Karpas-422 (cell line): Measurements from ENCODE around the gene ZNF492. TPM values are rescaled to one million over a fixed set of nuclear protein-coding genes. Genes with fewer than 3 reads are reported as not detected.
"Not testable (repeated sequence)": the region's sequence is repeated elsewhere in the genome, so short reads cannot be mapped to it uniquely, and the experiment has no call there.

ENCODE experiments used
- DNase-seq: peaks from one replicate; pipeline ENCODE4 v3.0.0-alpha.2; 2015
- H2AFZ ChIP-seq: fragments of 200-600 bp; sonication (generic); 2 replicates; pipeline ENCODE4 v1.6.1; 2014; ENCODE audit warnings: antibody characterized with exemption, low read length, mixed read lengths
- H3K27ac ChIP-seq: fragments of 200-600 bp; sonication (generic); 2 replicates; pipeline ENCODE4 v1.5.1; 2014; ENCODE audit warnings: mild to moderate bottlenecking, low read length, moderate library complexity
- H3K27me3 ChIP-seq: fragments of 200-600 bp; sonication (generic); 2 replicates; pipeline ENCODE4 v1.6.1; 2014; ENCODE audit warnings: low read length, mixed read lengths
- H3K36me3 ChIP-seq: fragments of 200-600 bp; sonication (generic); 2 replicates; pipeline ENCODE4 v1.6.1; 2014; ENCODE audit warnings: low read length, mixed read lengths; ENCODE audit not compliant: insufficient read depth
- H3K4me1 ChIP-seq: fragments of 200-600 bp; sonication (generic); 2 replicates; pipeline ENCODE4 v1.6.1; 2014; ENCODE audit warnings: mild to moderate bottlenecking, low read length, mixed read lengths
- H3K4me2 ChIP-seq: fragments of 200-600 bp; sonication (generic); 2 replicates; pipeline ENCODE4 v1.6.1; 2014; ENCODE audit warnings: low read length, low read depth, mild to moderate bottlenecking; ENCODE audit not compliant: poor library complexity, severe bottlenecking
- H3K4me3 ChIP-seq: fragments of 200-600 bp; sonication (generic); 2 replicates; pipeline ENCODE4 v1.5.1; 2014; ENCODE audit warnings: mild to moderate bottlenecking, antibody characterized with exemption, low read length, mixed read lengths
- H3K79me2 ChIP-seq: fragments of 200-600 bp; sonication (generic); 2 replicates; pipeline ENCODE4 v1.6.1; 2014; ENCODE audit warnings: mild to moderate bottlenecking, low read length, mixed read lengths
- H3K9ac ChIP-seq: fragments of 200-600 bp; sonication (generic); 2 replicates; pipeline ENCODE4 v1.6.0; 2014; ENCODE audit warnings: low read length
- H3K9me2 ChIP-seq: fragments of 200-600 bp; sonication (generic), shearing (Covaris generic); replicated peaks from 2 replicates; pipeline ENCODE4 v1.6.0; 2014; ENCODE audit warnings: mild to moderate bottlenecking, low read length, moderate library complexity; ENCODE audit not compliant: insufficient read depth
- H3K9me3 ChIP-seq: fragments of 300-700, 200-600 bp; sonication (generic); 2 replicates; pipeline ENCODE4 v1.6.1; 2014; ENCODE audit warnings: low read length, mixed read lengths
- H4K20me1 ChIP-seq: fragments of 200-600 bp; sonication (generic); 2 replicates; pipeline ENCODE4 v1.6.1; 2014; ENCODE audit warnings: mild to moderate bottlenecking, antibody characterized with exemption, low read length, low read depth; ENCODE audit not compliant: insufficient read depth
- total RNA-seq: library from RNA; depleted of rRNA; stranded (reverse); fragments of >200 nt; shearing (Covaris generic); gene quantifications from 2 replicates; pipeline ENCODE4 v1.2.3, GENCODE V29; 2014; ENCODE audit warnings: low replicate concordance; rRNA removed

The ZNF492 gene
- total RNA-seq, result not detected in 2 replicates

DNA sequence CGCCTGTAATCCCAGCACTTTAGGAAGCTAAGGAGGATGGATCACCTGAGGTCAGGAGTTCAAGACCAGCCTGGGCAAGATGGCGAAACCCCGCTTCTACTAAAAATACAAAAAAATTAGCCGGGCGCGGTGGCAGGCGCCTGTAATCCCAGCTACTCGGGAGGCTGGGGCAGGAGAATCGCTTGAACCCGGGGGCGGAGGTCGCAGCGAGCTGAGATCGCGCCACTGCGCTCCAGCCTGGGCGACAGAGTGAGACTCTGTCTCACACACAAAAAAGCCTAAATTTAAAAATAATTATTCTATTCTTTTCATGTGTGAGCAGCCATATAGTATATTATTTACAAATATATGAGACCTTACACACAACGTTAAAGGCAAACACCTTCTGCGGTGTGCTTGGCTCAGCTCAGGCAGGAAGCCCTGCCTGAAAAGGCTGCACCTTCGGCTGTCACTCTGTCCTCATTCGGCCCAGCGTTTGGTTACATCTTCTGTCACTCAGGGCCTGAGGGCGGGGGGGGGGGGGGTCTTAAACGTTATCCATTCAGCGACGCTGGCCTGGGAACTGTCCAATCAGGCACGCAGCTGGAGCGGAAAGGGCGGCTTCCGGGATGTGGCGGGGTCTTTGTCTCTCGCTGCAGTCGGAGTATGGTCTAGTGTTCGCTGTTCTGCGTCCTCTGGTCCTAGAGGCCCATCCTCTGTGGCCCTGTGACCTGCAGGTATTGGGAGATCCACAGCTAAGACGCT is at the start of gene ZNF492:
Gene ZNF492, plus strand, starts transcription at position 619 of the 744 bp plus-strand sequence. CDS start 19,076 bp downstream, outside the sequence.
- not testable (repeated sequence) for H3K9ac ChIP-seq, H3K4me1 ChIP-seq, H3K27ac ChIP-seq

DNA sequence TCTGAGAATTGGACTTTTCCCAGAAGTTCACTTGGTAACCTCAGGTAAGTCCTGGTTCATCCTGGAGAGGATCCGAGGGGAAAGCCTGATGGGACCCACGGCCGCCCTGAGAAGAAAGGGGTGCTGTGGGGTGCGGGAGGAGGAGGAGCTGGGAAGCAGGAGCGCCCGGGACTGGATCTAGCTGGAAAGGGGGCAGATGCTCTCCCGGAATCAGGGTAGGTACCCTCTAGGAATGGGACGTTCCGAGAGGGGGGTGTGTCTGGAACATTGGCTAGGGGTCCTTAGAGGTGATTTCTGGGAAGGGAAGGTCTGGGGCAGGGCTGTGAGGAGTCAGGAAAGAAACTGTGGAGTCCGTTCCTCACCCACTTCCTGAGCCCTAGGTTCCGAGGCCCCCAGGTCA is 38.7 kb upstream of the ZNF492 start:
- H3K36me3 ChIP-seq, result no peaks in the 10 kb centered on the region
- H3K79me2 ChIP-seq, result no peaks in the 10 kb centered on the region
- no peak overlapping the region for H3K9ac ChIP-seq
- no peak for DNase-seq
- no peaks in the 10 kb centered on the region for H3K27me3 ChIP-seq
- no peak overlapping the region for H3K4me3 ChIP-seq
- H3K27ac ChIP-seq, result no peak overlapping the region
- H4K20me1 ChIP-seq, result no peaks in the 10 kb centered on the region
- no peak overlapping the region for H3K4me2 ChIP-seq
- H2AFZ ChIP-seq, result no peak overlapping the region
- H3K9me2 ChIP-seq, result no peaks in the 10 kb centered on the region
- no peaks in the 10 kb centered on the region for H3K4me1 ChIP-seq
- peaks cover 27% of the 10 kb centered on the region for H3K9me3 ChIP-seq

More for the DNA sequence above, at the start of gene ZNF492:
- H3K79me2 ChIP-seq, H3K4me3 ChIP-seq, H3K9me3 ChIP-seq, H3K4me2 ChIP-seq, H3K36me3 ChIP-seq, H4K20me1 ChIP-seq, DNase-seq, H2AFZ ChIP-seq, H3K9me2 ChIP-seq, H3K27me3 ChIP-seq: not testable (repeated sequence)

DNA sequence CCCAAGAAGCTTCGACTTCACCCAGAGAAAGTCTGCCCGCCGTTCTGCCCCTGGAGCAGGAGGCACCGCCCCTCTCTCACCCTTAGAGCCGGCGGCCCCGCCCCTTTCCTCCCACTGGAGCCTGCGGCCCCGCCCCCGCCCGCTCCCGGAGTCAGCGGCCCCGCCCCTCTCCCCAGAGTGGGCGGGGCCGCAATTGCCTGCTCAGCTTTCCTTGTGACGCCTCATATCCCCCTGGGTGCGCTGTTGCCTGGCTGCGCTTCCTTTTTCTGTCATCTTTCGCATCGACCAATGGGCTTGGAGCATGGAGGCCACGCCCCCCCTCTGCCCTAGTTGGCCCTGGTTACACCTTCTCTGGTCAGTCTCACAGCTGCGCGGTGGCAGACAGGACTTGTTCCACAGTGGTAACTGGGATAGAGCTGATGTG is 38.2 kb upstream of the ZNF492 start:
- Histone ChIP-seq H4K20me1 (no peaks in the 10 kb centered on the region), H3K79me2 (no peaks in the 10 kb centered on the region), H2AFZ (no peak overlapping the region), H3K36me3 (no peaks in the 10 kb centered on the region), H3K9ac (no peak overlapping the region), H3K9me2 (no peaks in the 10 kb centered on the region), H3K27me3 (no peaks in the 10 kb centered on the region), H3K27ac (no peak overlapping the region), H3K4me1 (no peaks in the 10 kb centered on the region), H3K4me3 (no peak overlapping the region), H3K9me3 (peaks cover 29% of the 10 kb centered on the region), H3K4me2 (no peak overlapping the region)
- no peak for DNase-seq

DNA sequence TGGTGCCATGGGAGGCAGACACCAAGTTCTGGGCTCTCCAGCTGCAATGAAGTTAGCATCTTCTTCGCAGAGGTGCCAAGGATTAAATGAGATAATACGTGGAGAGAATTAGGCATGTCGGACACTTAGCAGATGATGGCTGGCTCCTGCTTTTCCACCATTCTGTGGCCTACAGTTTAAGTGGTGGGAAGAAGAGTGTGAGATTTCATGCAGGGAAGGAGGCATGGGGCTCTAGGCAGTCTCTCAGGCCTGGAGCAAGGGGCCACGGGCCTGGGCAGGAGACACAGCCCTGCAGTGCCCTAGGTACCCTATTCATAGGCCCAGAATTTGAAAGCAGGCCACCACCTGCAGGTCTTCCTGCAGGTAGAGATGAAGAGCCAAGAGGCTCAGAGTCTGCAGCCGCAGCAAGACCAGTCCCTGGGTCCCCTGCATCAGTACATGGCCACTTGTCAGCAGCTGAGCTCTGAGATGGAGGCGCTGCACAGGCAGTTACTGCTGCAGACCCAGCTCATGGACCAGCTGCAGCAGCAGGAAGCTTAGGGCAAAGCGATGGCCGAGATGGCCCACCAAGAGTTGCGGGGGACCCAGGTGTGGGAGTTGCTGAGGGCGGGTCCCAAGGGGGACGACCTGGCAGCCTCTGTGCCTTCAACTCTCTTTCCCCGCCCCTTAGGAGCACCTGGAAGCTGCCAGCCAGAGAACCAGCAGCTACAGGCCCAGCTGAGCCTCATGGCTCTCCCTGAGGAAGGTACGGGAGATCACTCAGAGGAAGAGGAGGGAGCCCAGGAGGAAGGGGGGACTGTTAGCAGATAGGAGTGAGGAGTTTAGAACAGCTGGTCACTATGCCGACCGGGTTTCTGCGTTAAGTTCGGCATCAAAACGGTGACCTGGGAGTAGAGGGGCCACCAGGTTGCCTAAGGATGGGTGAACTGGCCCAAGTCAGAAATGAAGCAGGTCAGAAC is 33.2 kb upstream of the ZNF492 start:
- H3K9ac ChIP-seq, result no peak overlapping the region
- no peak for DNase-seq
- H3K27me3 ChIP-seq, result no peaks in the 10 kb centered on the region
- H3K4me2 ChIP-seq, result no peak overlapping the region
- no peaks in the 10 kb centered on the region for H3K79me2 ChIP-seq
- no peak overlapping the region for H3K4me3 ChIP-seq
- H3K36me3 ChIP-seq, result no peaks in the 10 kb centered on the region
- no peaks in the 10 kb centered on the region for H4K20me1 ChIP-seq
- no peaks in the 10 kb centered on the region for H3K4me1 ChIP-seq
- H2AFZ ChIP-seq, result no peak overlapping the region
- H3K9me2 ChIP-seq, result no peaks in the 10 kb centered on the region
- H3K9me3 ChIP-seq, result peaks cover 21% of the 10 kb centered on the region
- H3K27ac ChIP-seq, result no peak overlapping the region

- Histone ChIP-seq H3K9me2 (no peaks in the 10 kb centered on the region), H3K36me3 (no peaks in the 10 kb centered on the region), H3K27me3 (no peaks in the 10 kb centered on the region), H3K4me3 (no peak overlapping the region), H4K20me1 (no peaks in the 10 kb centered on the region), H2AFZ (no peak overlapping the region), H3K9me3 (peaks cover 21% of the 10 kb centered on the region), H3K4me1 (no peaks in the 10 kb centered on the region), H3K79me2 (no peaks in the 10 kb centered on the region), H3K4me2 (no peak overlapping the region), H3K27ac (no peak overlapping the region), H3K9ac (no peak overlapping the region)
- no peak for DNase-seq
Measured at GRCh38 chr19:22601906-22602630, 32.1 kb upstream of the ZNF492 start.

DNA sequence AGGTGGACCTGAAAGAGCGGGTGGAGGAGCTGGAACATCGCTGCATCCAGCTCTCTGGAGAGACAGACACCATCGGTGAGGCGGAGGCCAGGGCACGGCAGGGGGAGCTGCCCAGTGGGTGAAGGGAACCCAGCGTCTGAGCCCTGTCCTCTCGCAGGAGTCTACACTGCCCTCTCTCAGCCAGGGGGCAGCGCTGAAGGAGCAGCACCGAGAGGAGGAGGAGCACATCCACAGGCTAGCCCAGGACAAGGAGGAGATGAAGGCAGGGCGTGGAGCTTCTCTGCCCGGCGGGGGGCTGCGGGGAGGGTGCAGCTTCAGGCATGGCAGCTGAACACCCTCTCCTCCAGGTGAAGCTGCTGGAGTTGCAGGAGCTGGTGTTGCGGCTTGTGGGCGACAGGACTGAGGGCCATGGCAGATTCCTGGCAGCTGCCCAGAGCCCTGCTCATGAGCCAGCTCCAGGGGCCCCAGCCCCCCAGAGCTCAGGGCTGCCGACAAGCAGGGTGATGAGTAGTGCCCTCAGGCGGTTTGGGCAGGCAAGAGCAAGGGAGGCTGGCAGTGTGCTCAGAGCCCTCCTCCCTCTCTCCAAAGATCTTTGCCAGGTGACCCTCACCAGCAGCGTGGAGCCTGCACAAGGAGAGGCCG is 31.4 kb upstream of the ZNF492 start:
- Histone ChIP-seq H3K9me3 (peaks cover 21% of the 10 kb centered on the region), H3K9me2 (no peaks in the 10 kb centered on the region), H3K4me1 (no peaks in the 10 kb centered on the region), H3K27me3 (no peaks in the 10 kb centered on the region), H3K79me2 (no peaks in the 10 kb centered on the region), H3K9ac (no peak overlapping the region), H4K20me1 (no peaks in the 10 kb centered on the region), H2AFZ (no peak overlapping the region), H3K36me3 (no peaks in the 10 kb centered on the region), H3K4me2 (no peak overlapping the region), H3K27ac (no peak overlapping the region), H3K4me3 (no peak overlapping the region)
- no peak for DNase-seq

DNA sequence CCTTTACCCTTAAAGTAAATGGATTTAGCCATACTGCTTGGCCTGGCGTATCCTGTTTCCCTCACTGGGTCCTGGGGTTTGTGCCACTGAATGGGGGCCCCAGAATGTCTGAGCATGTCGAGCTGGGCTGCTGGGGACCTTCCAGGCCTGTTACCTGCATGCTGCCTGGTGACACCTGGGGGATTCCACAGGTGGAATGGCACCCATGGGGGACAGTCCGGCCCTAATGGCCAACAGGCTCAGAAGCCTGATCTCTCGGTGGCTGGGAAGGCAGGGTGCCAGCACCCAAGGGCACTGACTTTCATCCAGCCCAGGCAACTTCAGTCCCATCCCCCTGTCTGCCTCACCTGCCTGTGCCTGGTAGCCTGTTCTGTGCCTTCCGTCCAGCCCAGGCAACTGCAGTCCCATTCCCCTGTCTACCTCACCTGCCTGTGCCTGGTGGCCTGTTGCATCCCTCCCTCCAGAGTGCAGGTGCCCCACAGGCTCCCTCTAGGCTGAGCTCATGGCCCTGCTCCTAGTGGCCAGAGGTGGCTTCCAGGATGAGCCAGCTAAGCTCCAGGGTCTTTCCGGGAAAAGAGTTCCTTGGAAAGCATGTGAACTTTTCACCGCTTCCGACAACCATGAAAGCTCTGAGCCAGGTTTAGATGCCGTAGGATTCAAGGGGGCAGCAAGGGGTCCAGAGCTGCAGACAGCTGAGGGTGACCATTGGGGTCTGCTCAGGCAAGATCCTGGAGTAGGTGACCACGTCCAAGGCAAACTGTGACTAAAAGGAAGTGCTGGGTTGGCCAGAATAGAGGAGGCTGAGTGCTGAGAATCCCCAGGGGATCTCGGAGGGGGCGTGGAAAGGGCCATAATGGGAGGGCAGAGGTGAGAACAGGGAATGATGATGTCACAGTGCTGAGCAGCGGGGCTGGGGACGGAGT is 30.3 kb upstream of the ZNF492 start:
- H3K4me2 ChIP-seq, result no peak overlapping the region
- H3K4me3 ChIP-seq, result no peak overlapping the region
- H3K9me3 ChIP-seq, result peaks cover 18% of the 10 kb centered on the region
- DNase-seq, result no peak
- H3K9me2 ChIP-seq, result no peaks in the 10 kb centered on the region
- no peaks in the 10 kb centered on the region for H3K36me3 ChIP-seq
- H4K20me1 ChIP-seq, result no peaks in the 10 kb centered on the region
- no peaks in the 10 kb centered on the region for H3K79me2 ChIP-seq
- H3K27ac ChIP-seq, result no peak overlapping the region
- H3K9ac ChIP-seq, result no peak overlapping the region
- no peaks in the 10 kb centered on the region for H3K27me3 ChIP-seq
- H3K4me1 ChIP-seq, result no peaks in the 10 kb centered on the region
- no peak overlapping the region for H2AFZ ChIP-seq
